ENCODE data around the gene TTC3. TPM values are rescaled to one million over a fixed set of nuclear protein-coding genes. Genes with fewer than 3 reads are reported as not detected.
A peak's percentile ranks its signal among the peaks of the same experiment; 100 is the strongest.

Gene TTC3
- total RNA-seq, 4 donors from 2014 or later, result 97.5 to 226 (median 144) TPM

DNA sequence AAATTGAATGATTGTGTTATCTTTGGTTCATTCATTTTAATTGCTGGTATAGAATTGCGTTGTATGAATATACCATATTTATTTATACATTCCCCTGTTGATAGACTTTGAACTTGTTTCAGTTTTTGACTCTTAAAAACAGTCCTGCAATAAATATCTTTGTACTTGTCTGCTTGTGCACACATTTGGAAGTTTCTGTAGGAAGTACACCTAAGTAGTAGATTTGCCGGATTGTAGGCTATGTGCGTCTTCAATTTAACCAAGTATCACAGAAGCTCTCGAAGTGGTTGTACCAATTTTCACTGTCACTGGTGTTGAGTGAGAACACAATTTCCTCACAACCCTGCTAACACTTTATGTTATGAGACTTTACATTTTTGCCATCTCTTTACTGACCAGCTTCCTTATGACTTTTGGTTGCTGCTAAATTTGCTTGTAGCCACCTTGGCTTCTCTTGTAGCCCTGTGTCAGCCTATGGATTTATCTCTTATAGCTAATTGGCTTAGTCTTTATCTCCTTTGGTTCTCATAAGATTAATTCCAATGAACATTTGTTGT, 2.2 kb downstream of the TTC3 start:
- H3K4me3 ChIP-seq, result no peak overlapping the region
- no peaks in the 10 kb centered on the region for H3K27me3 ChIP-seq
- no peaks in the 10 kb centered on the region for H3K36me3 ChIP-seq
- no peaks in the 10 kb centered on the region for H3K9me3 ChIP-seq
- no peak for DNase-seq
- H3K4me1 ChIP-seq, result peaks cover 0 to 24% (median 5%) of the 10 kb centered on the region in 4 donors
- TF ChIP-seq POLR2A (IDR thresholded peaks at IDR 0.05), result no peak
- TF ChIP-seq, protein P1, sequence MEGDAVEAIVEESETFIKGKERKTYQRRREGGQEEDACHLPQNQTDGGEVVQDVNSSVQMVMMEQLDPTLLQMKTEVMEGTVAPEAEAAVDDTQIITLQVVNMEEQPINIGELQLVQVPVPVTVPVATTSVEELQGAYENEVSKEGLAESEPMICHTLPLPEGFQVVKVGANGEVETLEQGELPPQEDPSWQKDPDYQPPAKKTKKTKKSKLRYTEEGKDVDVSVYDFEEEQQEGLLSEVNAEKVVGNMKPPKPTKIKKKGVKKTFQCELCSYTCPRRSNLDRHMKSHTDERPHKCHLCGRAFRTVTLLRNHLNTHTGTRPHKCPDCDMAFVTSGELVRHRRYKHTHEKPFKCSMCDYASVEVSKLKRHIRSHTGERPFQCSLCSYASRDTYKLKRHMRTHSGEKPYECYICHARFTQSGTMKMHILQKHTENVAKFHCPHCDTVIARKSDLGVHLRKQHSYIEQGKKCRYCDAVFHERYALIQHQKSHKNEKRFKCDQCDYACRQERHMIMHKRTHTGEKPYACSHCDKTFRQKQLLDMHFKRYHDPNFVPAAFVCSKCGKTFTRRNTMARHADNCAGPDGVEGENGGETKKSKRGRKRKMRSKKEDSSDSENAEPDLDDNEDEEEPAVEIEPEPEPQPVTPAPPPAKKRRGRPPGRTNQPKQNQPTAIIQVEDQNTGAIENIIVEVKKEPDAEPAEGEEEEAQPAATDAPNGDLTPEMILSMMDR (IDR thresholded peaks at IDR 0.05), result no peak
- H3K27ac ChIP-seq, result no peak overlapping the region

DNA sequence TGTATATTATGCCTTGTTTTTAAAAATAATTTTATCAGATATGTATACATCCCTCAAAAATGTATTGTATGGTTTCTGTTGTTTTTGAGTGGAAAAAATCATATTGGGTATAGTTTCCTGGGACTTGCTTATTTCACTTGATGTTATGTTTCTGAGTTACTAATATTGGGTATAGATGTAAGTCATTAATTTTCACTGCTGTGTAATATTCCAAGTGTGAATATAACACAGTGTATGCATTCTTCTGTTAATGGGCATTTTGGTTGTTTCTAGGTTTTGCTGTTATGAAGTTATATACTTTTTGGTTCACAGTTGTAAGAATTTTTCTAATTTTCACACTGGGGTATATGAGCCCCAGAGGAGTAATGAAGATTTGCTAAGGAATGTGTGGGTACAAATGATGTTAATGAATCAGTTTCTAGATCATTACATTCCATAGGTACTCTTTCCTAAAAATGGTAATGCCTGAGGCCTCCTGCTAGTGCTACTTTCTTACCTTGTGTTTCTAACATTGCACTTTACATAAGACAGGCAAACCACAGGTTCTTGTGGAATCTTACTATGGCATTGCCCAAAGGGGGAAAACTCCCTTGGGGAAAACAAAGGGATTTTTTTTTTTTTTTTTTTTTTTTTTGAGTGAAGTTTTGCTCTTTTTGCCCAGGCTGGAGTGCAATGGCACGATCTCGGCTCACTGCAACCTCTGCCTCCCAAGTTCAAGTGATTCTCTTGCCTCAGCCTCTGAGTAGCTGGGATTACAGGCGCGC, 3.2 kb downstream of the TTC3 start:
- Histone ChIP-seq H3K4me3 (no peak overlapping the region), H3K27ac (no peak overlapping the region), H3K27me3 (no peaks in the 10 kb centered on the region), H3K36me3 (no peaks in the 10 kb centered on the region), H3K4me1 (peaks cover 0 to 24% (median 5%) of the 10 kb centered on the region in 4 donors), H3K9me3 (no peaks in the 10 kb centered on the region)
- no peak for TF ChIP-seq POLR2A (IDR thresholded peaks at IDR 0.05)
- TF ChIP-seq, protein P1 (IDR thresholded peaks at IDR 0.05), result no peak
- no peak for DNase-seq

DNA sequence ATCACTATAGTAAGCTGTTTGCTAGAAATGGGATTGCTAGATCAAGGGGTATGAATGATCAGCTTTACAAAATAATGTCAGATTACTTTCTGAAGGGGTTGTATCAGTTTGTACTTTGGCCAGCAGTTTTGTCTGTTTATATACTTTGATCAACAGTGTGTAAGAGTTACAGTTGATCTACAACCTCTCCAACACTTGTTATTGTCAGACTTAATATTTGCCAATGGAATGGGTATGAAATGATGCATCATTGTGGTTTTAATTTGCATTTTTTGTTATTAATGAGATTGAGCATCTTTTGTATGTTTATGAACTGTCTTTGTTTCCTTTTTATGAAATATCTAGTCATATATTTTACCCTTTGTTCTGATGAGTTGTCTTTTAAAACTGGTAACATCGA, 4.3 kb downstream of the TTC3 start:
- Histone ChIP-seq H3K4me3 (no peak overlapping the region), H3K36me3 (no peaks in the 10 kb centered on the region), H3K9me3 (no peaks in the 10 kb centered on the region), H3K27ac (no peak overlapping the region), H3K4me1 (peaks cover 0 to 15% (median 2%) of the 10 kb centered on the region in 4 donors), H3K27me3 (no peaks in the 10 kb centered on the region)
- no peak for DNase-seq
- no peak for TF ChIP-seq POLR2A (IDR thresholded peaks at IDR 0.05)
- TF ChIP-seq, protein P1 (IDR thresholded peaks at IDR 0.05), result no peak

DNA sequence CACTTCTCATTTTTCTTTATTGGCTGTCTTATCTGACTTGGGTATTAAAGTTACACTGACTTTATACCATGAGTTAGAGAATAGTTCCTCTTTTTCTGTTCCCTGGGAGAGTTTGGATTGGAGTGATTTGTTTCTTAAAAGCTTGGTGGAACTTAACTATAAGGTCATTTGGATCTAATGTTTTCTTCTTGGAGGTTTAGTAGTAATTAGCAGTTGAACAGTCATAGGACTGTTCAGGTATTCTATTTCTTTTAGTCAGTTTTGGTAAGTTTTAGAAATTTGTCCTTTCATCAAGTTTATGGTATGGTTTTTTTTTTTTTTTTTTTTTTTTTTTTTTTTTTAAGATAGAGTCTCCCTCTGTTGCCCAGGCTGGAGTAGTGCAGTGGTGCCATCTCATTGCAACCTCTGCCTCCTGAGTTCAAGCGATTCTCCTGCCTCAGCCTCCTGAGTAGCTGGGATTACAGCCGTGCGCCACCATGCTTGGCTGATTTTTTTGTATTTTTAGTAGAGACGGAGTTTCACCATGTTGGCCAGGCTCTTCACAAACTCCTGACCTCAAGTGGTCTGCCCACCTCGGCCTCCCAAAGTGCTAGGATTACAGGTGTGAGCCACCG, 6.3 kb downstream of the TTC3 start:
- Histone ChIP-seq H3K27me3 (no peaks in the 10 kb centered on the region), H3K36me3 (no peaks in the 10 kb centered on the region), H3K4me1 (peaks cover 0 to 27% (median 0%) of the 10 kb centered on the region in 4 donors), H3K27ac (no peak overlapping the region), H3K9me3 (no peaks in the 10 kb centered on the region), H3K4me3 (no peak overlapping the region)
- no peak for DNase-seq
- TF ChIP-seq, protein P1 (IDR thresholded peaks at IDR 0.05), result peak in 3 of 6 experiments; percentile 21 to 30 (median 28)
- no peak for TF ChIP-seq POLR2A (IDR thresholded peaks at IDR 0.05)

DNA sequence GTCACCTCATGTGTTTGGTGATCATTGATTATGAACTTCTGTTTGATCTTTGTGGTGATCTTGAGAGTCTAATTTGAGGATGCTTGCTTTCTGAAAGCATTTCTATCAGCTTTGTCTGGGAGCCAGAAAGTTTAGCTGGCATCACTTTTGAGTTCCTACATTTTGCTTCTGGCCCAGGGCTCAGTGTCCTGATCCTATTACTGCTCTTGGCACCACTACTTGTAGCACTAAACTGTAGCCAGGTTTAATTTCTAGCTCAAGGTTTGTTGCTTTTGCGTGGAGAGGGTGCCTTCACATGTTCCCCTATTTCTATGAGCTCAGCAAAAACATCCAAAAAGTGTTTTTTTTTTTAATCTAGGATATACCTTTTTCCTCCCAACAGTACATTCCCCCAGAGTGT, 9.3 kb downstream of the TTC3 start:
- Histone ChIP-seq H3K4me1 (peaks cover 0 to 14% (median 0%) of the 10 kb centered on the region in 4 donors), H3K4me3 (no peak overlapping the region), H3K36me3 (no peaks in the 10 kb centered on the region), H3K27me3 (no peaks in the 10 kb centered on the region), H3K9me3 (no peaks in the 10 kb centered on the region), H3K27ac (no peak overlapping the region)
- TF ChIP-seq, protein P1 (IDR thresholded peaks at IDR 0.05), result no peak
- TF ChIP-seq POLR2A (IDR thresholded peaks at IDR 0.05), result no peak
- DNase-seq, result no peak
